ENCODE results near the gene APOD.
"Not testable (repeated sequence)": the region's sequence is repeated elsewhere in the genome, so short reads cannot be mapped to it uniquely, and the experiment has no call there.

APOD gene

DNA sequence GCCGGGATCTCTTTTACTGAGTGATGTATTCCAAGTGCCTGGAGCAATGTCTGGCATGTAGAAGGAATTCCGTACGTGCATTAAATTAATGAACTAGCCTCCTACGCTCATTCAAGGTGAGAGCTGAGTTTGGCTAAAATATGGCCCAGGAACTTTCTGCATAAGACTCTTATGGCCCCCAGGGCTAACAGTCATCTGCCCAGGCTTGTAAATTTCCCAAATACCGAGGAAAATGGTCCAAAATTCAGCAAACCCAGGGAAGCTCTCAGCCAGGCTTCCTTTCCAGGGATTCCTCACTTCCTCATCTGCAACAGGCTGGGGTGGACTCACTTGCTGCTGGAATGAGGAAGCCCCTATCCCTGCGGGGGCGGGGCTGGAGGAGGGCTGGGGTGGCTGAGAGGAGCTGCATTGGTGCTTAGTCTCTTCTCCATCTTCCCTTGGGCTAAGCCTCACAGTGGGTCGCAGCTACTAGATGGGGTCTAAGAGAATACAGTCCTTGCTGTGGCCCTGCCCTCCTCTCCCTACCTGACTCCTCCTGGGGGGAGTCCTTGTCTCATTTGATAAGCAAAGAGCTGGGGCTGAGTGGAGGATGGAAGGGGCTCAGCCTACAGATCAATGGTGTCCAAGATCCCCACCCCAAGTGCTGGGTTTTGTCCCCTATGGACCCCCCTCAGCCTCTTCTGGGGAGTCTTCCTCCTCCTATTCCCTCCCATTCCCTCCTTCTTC lies 28.5 kb upstream of the APOD start:
- Histone ChIP-seq H4K20me1 (ENCODE audit: insufficient read depth, low read length) (no peaks in the 10 kb centered on the region), H3K4me3 (ENCODE audit: low read length) (no peak overlapping the region), H3K27ac (ENCODE audit: low read length) (no peak overlapping the region), H2AFZ (ENCODE audit: low read length) (no peak overlapping the region), H3K4me2 (ENCODE audit: low read depth, low read length) (no peak overlapping the region), H3K36me3 (replicated peaks; ENCODE audit: insufficient read depth, low read length) (no peaks in the 10 kb centered on the region), H3F3A (ENCODE audit: insufficient read depth, low read length) (no peaks in the 10 kb centered on the region), H3K9ac (ENCODE audit: low read length) (no peak overlapping the region), H3K4me1 (ENCODE audit: low read length) (no peaks in the 10 kb centered on the region), H3K9me3 (replicated peaks; ENCODE audit: insufficient read depth, low read length) (no peaks in the 10 kb centered on the region), H3K9me2 (replicated peaks; ENCODE audit: insufficient read depth, low read length) (no peaks in the 10 kb centered on the region), H3K27me3 (replicated peaks; ENCODE audit: insufficient read depth, low read length) (no peaks in the 10 kb centered on the region), H3K79me2 (ENCODE audit: low read length) (no peaks in the 10 kb centered on the region)
- DNase-seq: no peak
- no peak for TF ChIP-seq EZH2 (optimal IDR thresholded peaks at IDR 0.05; ENCODE audit: low read depth, low read length)
- no peak for TF ChIP-seq EZH2phosphoT487 (IDR thresholded peaks at IDR 0.05; ENCODE audit: low read length)
- TF ChIP-seq, protein P1, sequence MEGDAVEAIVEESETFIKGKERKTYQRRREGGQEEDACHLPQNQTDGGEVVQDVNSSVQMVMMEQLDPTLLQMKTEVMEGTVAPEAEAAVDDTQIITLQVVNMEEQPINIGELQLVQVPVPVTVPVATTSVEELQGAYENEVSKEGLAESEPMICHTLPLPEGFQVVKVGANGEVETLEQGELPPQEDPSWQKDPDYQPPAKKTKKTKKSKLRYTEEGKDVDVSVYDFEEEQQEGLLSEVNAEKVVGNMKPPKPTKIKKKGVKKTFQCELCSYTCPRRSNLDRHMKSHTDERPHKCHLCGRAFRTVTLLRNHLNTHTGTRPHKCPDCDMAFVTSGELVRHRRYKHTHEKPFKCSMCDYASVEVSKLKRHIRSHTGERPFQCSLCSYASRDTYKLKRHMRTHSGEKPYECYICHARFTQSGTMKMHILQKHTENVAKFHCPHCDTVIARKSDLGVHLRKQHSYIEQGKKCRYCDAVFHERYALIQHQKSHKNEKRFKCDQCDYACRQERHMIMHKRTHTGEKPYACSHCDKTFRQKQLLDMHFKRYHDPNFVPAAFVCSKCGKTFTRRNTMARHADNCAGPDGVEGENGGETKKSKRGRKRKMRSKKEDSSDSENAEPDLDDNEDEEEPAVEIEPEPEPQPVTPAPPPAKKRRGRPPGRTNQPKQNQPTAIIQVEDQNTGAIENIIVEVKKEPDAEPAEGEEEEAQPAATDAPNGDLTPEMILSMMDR (IDR thresholded peaks at IDR 0.05; ENCODE audit: low read length): no peak

DNA sequence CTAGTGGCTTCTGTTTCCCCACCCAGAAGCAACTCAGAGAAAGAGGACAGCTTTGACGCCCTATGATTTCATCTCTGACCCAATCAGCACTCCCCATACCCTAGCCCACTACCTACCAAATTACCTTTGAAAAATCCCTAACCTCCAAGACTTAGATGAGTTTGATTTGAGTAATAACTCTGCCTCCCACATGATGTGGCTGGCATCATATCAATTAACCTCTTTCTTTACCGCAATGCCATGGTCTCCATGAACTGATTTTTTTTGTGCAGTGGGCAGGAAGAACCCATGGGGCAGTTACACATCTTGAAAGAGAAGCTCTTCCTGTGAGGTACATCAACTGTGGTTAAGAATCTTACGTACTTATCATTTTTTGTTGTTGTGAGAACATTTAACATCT lies 25.5 kb upstream of the APOD start:
- Histone ChIP-seq H3K36me3 (replicated peaks; ENCODE audit: insufficient read depth, low read length) (no peaks in the 10 kb centered on the region), H2AFZ (ENCODE audit: low read length) (no peak overlapping the region), H3K79me2 (ENCODE audit: low read length) (no peaks in the 10 kb centered on the region), H3K27ac (ENCODE audit: low read length) (no peak overlapping the region), H3K4me3 (ENCODE audit: low read length) (no peak overlapping the region), H3F3A (ENCODE audit: insufficient read depth, low read length) (no peaks in the 10 kb centered on the region), H3K4me1 (ENCODE audit: low read length) (no peaks in the 10 kb centered on the region), H3K9me2 (replicated peaks; ENCODE audit: insufficient read depth, low read length) (no peaks in the 10 kb centered on the region), H3K9me3 (replicated peaks; ENCODE audit: insufficient read depth, low read length) (no peaks in the 10 kb centered on the region), H3K4me2 (ENCODE audit: low read depth, low read length) (no peak overlapping the region), H3K9ac (ENCODE audit: low read length) (no peak overlapping the region), H4K20me1 (ENCODE audit: insufficient read depth, low read length) (no peaks in the 10 kb centered on the region), H3K27me3 (replicated peaks; ENCODE audit: insufficient read depth, low read length) (no peaks in the 10 kb centered on the region; the same call in 1 of the 2 replicates)
- no peak for TF ChIP-seq EZH2phosphoT487 (IDR thresholded peaks at IDR 0.05; ENCODE audit: low read length)
- TF ChIP-seq, protein P1 (IDR thresholded peaks at IDR 0.05; ENCODE audit: low read length): no peak
- TF ChIP-seq EZH2 (optimal IDR thresholded peaks at IDR 0.05; ENCODE audit: low read depth, low read length): no peak
- DNase-seq: no peak

DNA sequence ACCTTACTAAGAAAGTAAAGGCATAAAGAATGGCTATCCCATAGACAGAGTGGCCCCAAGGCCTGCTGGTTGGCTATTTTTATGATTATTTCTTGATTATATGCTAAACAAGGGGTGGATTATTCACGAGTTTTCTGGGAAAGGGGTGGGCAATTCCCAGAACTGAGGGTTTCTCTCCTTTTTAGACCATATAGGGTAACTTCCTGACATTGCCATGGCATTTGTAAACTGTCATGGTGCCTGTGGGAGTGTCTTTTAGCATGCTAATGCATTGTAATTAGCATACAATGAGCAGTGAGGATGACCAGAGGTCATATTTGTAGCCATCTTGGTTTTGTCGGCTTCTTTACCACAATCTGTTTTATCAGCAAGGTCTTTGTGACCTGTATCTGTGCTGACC lies 18.0 kb upstream of the APOD start:
- H3K27ac ChIP-seq (ENCODE audit: low read length); H2AFZ ChIP-seq (ENCODE audit: low read length); H3K9me3 ChIP-seq (replicated peaks; ENCODE audit: insufficient read depth, low read length); H3K27me3 ChIP-seq (replicated peaks; ENCODE audit: insufficient read depth, low read length); DNase-seq; H4K20me1 ChIP-seq (ENCODE audit: insufficient read depth, low read length); H3K4me1 ChIP-seq (ENCODE audit: low read length); H3K9me2 ChIP-seq (replicated peaks; ENCODE audit: insufficient read depth, low read length); H3K9ac ChIP-seq (ENCODE audit: low read length); H3F3A ChIP-seq (ENCODE audit: insufficient read depth, low read length); H3K4me2 ChIP-seq (ENCODE audit: low read depth, low read length); H3K36me3 ChIP-seq (replicated peaks; ENCODE audit: insufficient read depth, low read length); H3K4me3 ChIP-seq (ENCODE audit: low read length); H3K79me2 ChIP-seq (ENCODE audit: low read length): not testable (repeated sequence)

DNA sequence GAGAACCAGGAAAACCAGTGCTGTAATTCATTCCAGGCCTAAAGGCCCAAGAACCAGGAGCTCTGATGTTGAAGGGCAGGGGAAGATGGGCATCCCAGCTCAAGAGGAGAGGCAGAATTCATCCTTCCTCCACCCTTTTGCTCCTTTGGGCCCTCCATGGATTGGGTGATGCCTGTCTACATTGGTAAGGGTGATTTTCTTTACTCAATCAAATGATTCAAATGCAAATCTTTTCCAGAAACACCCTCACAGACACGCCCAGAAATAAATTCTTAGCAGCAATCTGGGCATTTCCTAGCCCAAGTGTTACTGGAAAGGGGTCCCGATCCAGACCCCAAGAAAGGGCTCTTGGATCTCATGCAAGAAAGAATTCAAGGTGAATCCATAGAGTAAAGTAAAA lies 17.6 kb upstream of the APOD start:
- Histone ChIP-seq H3K9ac (ENCODE audit: low read length) (no peak overlapping the region), H3K9me3 (replicated peaks; ENCODE audit: insufficient read depth, low read length) (no peaks in the 10 kb centered on the region), H3K9me2 (replicated peaks; ENCODE audit: insufficient read depth, low read length) (no peaks in the 10 kb centered on the region), H3F3A (ENCODE audit: insufficient read depth, low read length) (no peaks in the 10 kb centered on the region), H2AFZ (ENCODE audit: low read length) (no peak overlapping the region), H3K4me3 (ENCODE audit: low read length) (no peak overlapping the region), H3K36me3 (replicated peaks; ENCODE audit: insufficient read depth, low read length) (no peaks in the 10 kb centered on the region), H3K4me1 (ENCODE audit: low read length) (peaks cover 7% of the 10 kb centered on the region; the same call in 1 of the 2 replicates), H3K27me3 (replicated peaks; ENCODE audit: insufficient read depth, low read length) (no peaks in the 10 kb centered on the region; the same call in 1 of the 2 replicates), H3K79me2 (ENCODE audit: low read length) (no peaks in the 10 kb centered on the region), H4K20me1 (ENCODE audit: insufficient read depth, low read length) (no peaks in the 10 kb centered on the region), H3K27ac (ENCODE audit: low read length) (no peak overlapping the region), H3K4me2 (ENCODE audit: low read depth, low read length) (no peak overlapping the region)
- no peak for DNase-seq
- TF ChIP-seq, protein P1 (IDR thresholded peaks at IDR 0.05; ENCODE audit: low read length): no peak
- TF ChIP-seq EZH2phosphoT487 (IDR thresholded peaks at IDR 0.05; ENCODE audit: low read length) (no peak), EZH2 (optimal IDR thresholded peaks at IDR 0.05; ENCODE audit: low read depth, low read length) (no peak)

DNA sequence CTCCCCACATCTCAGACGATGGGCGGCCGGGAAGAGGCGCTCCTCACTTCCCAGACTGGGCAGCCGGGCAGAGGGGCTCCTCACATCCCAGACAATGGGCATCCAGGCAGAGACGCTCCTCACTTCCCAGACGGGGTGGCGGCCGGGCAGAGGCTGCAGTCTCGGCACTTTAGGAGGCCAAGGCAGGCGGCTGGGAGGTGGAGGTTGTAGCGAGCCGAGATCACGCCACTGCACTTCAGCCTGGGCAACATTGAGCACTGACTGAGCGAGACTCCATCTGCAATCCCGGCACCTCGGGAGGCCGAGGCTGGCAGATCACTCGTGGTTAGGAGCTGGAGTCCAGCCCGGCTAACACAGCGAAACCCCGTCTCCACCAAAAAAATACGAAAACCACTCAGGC lies 16.2 kb upstream of the APOD start:
- H3K9me3 ChIP-seq (replicated peaks; ENCODE audit: insufficient read depth, low read length); DNase-seq; H3K9ac ChIP-seq (ENCODE audit: low read length); H3K4me2 ChIP-seq (ENCODE audit: low read depth, low read length); H3K36me3 ChIP-seq (replicated peaks; ENCODE audit: insufficient read depth, low read length); H3K27ac ChIP-seq (ENCODE audit: low read length); H3K4me1 ChIP-seq (ENCODE audit: low read length); H3K9me2 ChIP-seq (replicated peaks; ENCODE audit: insufficient read depth, low read length); H3K27me3 ChIP-seq (replicated peaks; ENCODE audit: insufficient read depth, low read length); H3K4me3 ChIP-seq (ENCODE audit: low read length); H4K20me1 ChIP-seq (ENCODE audit: insufficient read depth, low read length); H3K79me2 ChIP-seq (ENCODE audit: low read length); H3F3A ChIP-seq (ENCODE audit: insufficient read depth, low read length); H2AFZ ChIP-seq (ENCODE audit: low read length): not testable (repeated sequence)

All from MM.1S (cell line).